K562 (cell line): ENCODE data around the gene RBM12.

ENCODE experiments used
- BACH1 ChIP-seq: fragments of 200-800 bp; sonication (Bioruptor generic); IDR thresholded peaks from 2 replicates; pipeline ENCODE4 v1.6.1; 2016; ENCODE audit warnings: missing genetic modification characterization, missing compliant biosample characterization
- CTCF ChIP-seq, 3 experiments: IDR thresholded peaks in 2 of 3; conservative IDR thresholded peaks in 1 of 3; 2 replicates each; pipeline ENCODE4 v1.5.1; 2011 to 2012; ENCODE audit warnings: low read length in 3 of 3, mild to moderate bottlenecking in 3 of 3, control low read depth in 2 of 3, improper control_type of control experiment in 1 of 3, inconsistent platforms in 1 of 3, low read depth in 1 of 3, mixed read lengths in 1 of 3, moderate library complexity in 1 of 3; ENCODE audit not compliant: insufficient read depth in 2 of 3
- PPARD ChIP-seq: fragments of 250-450 bp; sonication (Bioruptor Pico); IDR thresholded peaks from 2 replicates; pipeline ENCODE4 v1.8.0; 2022; ENCODE audit warnings: inconsistent platforms, mild to moderate bottlenecking, moderate library complexity
- TF ChIP-seq, protein P1 (sequence below), 2 experiments: fragments of 450-650 bp; IDR thresholded peaks; 2 replicates each; pipeline ENCODE4 v1.6.1; 2016

DNA sequence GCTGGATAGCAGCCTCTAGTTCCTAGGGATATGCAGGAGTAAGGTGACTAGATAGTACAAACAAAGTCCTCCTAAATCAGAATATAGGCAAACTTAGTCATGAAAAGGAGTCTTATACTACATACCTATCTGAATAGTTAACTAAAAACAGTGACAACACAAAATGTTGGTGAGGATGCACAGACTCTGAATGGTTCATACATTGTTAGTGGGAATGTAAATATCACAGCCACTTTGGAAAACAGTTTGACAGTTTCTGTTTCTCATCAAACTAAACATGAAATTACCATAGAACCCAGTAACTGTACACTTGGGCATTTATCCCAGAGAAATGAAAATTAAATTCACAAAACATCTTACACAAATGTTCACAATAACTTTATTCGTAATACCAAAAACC, 17.3 kb upstream of the RBM12 start:
- TF ChIP-seq CTCF (IDR thresholded peaks at IDR 0.05 in 2 of 3, conservative IDR thresholded peaks at IDR 0.05 in 1 of 3; ENCODE audit: insufficient read depth in 2 of 3, low read depth in 1 of 3, low read length in 3 of 3), result no peak
- no peak for TF ChIP-seq BACH1
- TF ChIP-seq PPARD (CRISPR knock-in tag), result no peak
- TF ChIP-seq, protein P1, sequence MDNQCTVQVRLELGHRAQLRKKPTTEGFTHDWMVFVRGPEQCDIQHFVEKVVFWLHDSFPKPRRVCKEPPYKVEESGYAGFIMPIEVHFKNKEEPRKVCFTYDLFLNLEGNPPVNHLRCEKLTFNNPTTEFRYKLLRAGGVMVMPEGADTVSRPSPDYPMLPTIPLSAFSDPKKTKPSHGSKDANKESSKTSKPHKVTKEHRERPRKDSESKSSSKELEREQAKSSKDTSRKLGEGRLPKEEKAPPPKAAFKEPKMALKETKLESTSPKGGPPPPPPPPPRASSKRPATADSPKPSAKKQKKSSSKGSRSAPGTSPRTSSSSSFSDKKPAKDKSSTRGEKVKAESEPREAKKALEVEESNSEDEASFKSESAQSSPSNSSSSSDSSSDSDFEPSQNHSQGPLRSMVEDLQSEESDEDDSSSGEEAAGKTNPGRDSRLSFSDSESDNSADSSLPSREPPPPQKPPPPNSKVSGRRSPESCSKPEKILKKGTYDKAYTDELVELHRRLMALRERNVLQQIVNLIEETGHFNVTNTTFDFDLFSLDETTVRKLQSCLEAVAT (IDR thresholded peaks at IDR 0.05), result no peak
